SH-SY5Y (cell line): ENCODE results near the gene TPH2.

ENCODE experiments used
- GATA2 ChIP-seq: IDR thresholded peaks from 2 replicates; pipeline ENCODE4 v1.6.1; 2011; ENCODE audit warnings: mild to moderate bottlenecking, low read depth, low read length
- GATA3 ChIP-seq: IDR thresholded peaks from 2 replicates; pipeline ENCODE4 v1.6.1; 2011; ENCODE audit warnings: low read depth, mild to moderate bottlenecking, low read length, moderate library complexity

DNA sequence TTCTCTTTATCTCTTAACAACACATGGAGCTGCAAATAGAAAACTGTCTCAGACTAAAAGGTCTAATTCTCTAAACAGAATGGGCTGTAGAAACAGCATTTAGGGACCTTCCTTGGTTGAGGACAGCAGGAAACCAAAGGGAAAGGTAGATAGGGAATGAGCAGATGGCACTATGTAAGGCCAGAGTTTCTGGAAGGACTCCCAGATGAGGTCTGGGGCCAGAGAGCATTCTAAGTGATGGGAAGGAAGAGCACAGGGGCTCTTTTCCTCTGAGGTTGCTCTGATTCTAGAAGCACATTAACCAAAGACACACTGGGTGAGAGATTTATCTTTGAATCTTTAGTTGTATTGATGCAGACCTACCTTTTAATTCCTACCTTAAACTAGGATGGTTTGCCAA, 79.4 kb downstream of the TPH2 start:
- TF ChIP-seq GATA2: no peak
- TF ChIP-seq GATA3: no peak
